GM12801 (cell line): ENCODE data around the gene GRK3.

Experiments
- TF ChIP-seq, protein P1 (sequence below): IDR thresholded peaks from one replicate; pipeline ENCODE4 v1.5.1; 2011; ENCODE audit warnings: control low read depth; ENCODE audit not compliant: insufficient read length; ENCODE audit errors: extremely low read depth

GRK3 gene

DNA sequence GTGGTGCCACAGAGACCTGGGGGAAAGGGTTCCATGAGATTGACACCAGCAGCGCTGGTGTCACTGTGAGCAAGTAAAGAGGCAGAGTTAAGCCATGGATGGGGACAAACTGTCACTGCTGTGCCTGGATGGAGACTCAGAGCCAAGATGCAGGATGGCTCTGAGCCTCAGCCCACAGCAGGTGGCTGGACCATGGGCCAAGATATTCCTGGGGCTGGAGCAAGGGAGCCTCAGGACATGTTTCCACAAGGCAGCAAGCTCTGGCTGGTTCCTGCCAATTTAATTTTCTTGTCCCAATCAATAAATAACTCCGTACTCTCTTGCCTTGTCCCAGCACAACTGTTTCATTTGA is 200.5 kb downstream of the GRK3 start:
- TF ChIP-seq, protein P1, sequence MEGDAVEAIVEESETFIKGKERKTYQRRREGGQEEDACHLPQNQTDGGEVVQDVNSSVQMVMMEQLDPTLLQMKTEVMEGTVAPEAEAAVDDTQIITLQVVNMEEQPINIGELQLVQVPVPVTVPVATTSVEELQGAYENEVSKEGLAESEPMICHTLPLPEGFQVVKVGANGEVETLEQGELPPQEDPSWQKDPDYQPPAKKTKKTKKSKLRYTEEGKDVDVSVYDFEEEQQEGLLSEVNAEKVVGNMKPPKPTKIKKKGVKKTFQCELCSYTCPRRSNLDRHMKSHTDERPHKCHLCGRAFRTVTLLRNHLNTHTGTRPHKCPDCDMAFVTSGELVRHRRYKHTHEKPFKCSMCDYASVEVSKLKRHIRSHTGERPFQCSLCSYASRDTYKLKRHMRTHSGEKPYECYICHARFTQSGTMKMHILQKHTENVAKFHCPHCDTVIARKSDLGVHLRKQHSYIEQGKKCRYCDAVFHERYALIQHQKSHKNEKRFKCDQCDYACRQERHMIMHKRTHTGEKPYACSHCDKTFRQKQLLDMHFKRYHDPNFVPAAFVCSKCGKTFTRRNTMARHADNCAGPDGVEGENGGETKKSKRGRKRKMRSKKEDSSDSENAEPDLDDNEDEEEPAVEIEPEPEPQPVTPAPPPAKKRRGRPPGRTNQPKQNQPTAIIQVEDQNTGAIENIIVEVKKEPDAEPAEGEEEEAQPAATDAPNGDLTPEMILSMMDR: no peak

DNA sequence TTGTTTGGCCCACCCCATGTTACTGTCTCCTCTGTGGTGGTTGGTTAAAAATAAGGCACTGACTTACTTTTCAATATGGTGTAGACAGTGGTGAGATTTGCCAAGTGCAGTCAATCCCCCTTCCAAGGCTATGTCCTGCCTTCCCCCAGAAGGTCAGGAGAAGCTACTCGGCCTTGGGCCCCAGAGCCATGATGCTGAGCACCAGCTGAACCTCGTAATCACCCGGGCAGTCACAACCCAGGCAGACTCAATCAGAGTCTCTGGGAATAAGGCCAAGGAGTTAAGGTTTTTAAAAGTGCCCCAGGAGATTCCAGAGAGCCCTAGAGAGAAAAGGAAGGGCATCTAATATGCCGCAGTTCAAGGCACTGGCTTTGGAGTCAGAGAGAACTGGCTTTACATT is 201.3 kb downstream of the GRK3 start:
- TF ChIP-seq, protein P1: no peak

DNA sequence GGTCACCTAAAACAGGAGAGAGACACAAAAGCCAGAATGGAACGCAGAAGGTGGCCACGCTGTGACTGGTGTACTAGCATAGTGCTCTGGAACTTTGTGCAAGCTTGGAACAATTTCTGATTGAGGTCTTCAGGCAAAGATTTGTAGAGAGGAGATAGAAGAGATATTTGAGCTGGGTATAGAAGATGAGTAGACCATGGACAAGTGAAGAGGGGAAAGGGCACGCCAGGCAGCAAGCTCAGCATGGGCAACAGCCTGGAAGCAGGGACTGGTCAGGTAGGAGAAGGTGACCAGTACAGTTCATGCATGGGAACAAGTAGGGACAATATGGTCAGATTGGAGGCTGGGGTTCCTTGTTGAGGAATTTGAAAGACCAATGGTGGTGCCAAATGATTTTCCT is 201.9 kb downstream of the GRK3 start:
- TF ChIP-seq, protein P1: no peak

DNA sequence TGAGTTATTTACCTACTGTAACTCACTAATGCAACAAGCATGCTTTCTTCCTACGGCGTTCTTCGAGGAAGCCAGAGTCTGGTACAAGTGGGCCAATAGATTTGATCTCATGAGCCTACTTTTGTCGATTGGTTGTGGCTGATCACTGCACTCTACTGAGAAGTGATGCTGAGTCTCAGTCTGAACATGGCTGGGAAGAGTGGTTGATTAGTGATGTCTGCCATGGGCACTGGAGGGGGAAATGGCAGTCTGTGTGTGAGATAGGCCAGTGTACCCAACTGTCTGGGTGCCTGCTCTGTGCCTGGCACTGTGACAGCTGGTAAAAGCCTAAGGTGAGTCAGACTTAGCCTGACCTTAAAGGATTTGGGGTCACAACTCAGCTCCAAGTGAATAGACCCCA is 205.9 kb downstream of the GRK3 start:
- TF ChIP-seq, protein P1: no peak

DNA sequence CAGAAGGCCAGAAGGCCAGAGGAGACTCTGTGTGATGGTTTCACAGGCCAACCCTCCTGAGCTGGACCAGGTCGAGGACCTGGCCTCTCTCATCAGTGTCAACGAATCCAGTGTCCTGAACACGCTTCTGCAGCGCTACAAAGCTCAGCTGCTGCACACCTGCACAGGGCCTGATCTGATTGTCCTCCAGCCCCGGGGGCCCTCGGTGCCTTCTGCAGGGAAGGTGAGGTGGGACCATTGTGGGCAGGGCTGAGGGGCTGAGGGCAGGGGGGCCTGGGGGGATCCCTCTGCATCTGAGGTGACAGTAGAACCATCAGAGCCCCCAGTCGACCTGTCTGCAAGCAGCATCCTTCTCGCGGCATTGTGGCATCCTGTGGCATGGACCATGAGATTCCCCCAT is 207.8 kb downstream of the GRK3 start:
- TF ChIP-seq, protein P1: no peak

DNA sequence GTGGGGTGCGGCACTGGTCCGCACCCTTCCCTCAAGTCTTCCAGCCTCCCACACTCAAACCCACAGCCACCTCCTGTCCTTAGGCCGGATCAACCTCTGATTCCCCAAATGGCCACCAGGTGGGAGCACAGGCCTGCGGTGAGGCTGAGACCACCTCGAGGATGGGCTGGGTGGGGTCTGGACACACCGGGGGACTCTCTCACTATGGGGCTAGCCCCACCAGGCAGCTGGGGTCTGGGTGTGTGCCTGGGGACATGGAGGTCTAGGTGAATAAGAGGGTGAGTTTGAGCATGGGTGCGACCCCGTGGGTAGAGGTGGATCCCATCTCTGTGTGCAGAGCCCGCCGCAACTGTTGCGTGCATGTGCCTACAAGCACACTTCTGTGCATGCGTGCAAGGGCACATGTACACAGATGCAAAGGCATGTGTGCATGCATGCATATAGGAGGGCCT is 210.1 kb downstream of the GRK3 start:
- TF ChIP-seq, protein P1: no peak

DNA sequence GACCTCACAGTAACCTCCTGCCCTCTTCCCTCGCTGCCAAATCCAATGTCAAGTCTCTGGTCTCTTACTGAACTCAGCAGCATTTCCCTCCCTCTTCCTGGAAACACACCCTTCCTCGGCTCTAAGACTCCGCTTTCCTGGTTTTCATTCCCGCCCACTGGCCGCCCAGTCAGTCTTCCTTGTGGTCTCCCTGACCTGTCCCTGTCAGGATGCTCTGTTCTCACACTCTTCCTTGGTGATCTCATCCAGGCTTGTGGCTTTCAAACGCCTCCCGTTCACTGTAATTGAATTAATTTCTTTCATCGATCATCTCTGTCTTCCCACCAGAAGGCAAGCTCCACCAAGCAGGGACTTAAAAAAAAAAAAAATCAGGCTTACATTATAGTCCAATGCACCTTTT is 211.1 kb downstream of the GRK3 start:
- TF ChIP-seq, protein P1: no peak

DNA sequence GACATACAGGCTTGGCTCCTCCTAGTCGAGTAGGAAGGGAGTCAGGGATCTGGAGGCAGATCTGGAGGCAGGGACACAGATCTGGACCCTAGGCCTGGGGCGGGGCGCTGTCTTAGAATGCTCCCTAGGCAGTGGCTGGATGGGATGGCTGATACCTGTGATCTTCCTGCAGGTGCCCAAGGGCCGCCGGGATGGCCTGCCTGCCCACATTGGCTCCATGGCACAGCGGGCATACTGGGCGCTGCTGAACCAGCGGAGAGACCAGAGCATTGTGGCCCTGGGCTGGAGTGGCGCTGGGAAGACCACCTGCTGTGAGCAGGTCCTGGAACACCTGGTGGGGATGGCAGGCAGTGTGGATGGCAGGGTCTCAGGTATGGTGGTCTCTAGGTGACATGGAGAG is 212.9 kb downstream of the GRK3 start:
- TF ChIP-seq, protein P1: no peak
